NCI-H2107 treated with DMSO at 0.1 percent for 48 hours (cell line): ENCODE measurements around the gene MIPOL1.
A peak's percentile ranks its signal among the peaks of the same experiment; 100 is the strongest.
"Not testable (repeated sequence)": the region's sequence is repeated elsewhere in the genome, so short reads cannot be mapped to it uniquely, and the experiment has no call there.

Source experiments
- DNase-seq: peaks from one replicate; lab custom pipeline; 2025; ENCODE audit not compliant: unreplicated experiment; lab: John Stamatoyannopoulos, UW

MIPOL1 gene

GRCh38 chr14:37384870-37385596, 187.3 kb downstream of the MIPOL1 start:
- DNase-seq = peak; percentile 90

DNA sequence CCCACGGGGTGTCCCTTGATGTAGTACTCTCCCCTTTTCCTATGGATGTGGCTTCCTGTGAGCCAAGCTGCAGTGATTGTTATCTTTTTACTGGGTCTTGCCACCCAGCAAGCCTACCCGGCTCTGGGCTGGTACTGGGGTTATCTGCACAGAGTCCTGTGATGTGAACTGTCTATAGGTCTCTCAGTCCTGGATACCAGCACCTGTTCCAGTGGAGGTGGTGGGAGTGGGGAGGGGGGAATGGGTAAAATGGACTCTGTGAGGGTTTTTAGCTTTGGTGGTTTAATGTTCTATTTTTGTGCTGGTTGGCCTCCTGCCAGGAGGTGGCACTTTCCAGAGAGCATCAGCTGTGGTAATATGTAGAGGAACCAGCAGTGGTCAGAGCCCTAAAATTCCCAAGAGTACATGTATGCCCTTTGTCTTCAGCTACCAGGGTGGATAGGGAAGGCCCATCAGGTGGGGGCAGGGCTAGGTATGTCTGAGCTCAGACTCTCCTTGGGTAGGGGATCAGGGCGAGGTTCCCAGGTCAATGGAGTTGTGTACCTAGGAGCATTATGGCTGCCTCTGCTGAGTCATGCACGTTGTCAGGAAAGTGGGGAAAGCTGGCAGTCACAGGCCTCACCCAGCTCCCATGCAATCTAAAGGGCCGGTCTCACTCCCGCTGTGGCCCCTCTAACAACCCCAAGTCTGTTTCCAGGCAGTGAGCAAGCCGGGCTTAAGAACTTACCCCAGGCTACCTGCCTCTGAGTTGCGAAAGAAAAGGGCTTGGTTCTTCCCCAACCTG, 199.6 kb downstream of the MIPOL1 start:
- not testable (repeated sequence) for DNase-seq

DNA sequence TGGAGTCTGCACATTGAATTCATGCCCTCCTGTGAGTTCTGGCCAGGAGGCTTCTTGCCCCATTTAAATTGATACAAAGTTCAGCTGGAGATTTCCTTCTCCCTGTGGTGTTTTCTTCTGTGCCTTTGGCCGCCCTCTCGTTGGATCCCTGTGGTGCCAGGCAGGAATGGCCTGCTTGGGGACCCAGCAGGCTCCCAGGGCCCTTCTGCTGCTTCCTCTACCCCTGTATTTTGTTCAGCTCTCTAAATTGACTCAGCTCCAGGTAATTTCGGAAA, 200.1 kb downstream of the MIPOL1 start:
- no peak for DNase-seq

DNA sequence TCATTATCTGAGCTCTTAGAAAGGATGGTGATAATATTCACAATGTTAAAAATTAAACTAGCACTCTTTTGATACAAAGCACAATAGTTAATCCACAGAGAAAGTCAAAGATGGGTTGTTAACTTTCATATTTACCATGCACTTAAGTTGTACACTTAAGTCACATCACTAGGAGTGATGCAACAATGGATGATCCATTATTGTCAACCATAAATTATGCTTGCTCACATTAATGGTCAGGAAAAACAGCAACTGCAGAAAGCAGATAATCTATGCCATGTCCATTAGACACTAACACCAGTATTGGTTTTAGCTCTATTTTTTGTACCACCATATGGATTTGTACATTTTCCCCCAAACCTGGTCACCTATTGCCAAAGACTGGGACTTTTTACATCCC, 201.8 kb downstream of the MIPOL1 start:
- DNase-seq = no peak

DNA sequence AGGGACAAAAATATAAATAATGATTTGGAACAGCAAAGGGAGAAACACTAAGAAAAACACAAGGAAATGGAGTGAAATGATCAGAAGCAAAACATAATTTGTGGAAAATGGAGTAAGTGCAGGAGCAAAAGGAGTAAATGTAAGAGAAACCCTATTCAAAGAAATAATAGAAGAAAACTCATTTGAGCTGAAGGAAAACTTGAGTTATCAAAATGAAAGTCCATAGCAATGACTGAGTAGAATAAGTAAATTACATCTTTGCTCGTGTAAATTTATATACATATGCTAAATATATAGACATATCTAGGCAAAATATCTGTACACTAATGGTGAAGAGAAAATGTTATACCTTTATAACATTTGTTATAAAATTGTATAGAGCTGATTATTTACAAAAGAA, 203.4 kb downstream of the MIPOL1 start:
- DNase-seq = no peak

DNA sequence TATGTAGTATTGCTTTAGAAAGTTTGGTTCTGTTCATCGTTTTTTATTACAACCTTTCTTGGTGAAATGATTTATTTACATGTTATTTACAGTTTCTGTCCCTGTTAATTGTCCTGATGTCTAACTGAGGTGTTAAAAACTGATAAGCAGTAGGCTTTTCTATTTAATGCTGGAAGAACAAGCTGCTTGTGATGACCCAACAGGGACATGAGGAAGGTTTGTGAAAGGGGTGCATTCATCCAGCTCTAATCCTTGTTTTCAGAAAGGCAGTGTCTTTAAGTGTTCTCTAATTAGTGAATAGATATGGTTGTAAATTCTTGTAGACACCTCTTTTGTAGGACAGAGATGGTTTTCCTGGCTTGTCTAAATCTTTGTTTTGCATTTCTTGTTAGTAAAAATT, 205.9 kb downstream of the MIPOL1 start:
- no peak for DNase-seq

- DNase-seq = no peak
These were observed 208.4 kb downstream of the MIPOL1 start for GRCh38 chr14:37406095-37406494.

GRCh38 chr14:37411079-37411735, 213.5 kb downstream of the MIPOL1 start:
- peak; percentile 33 for DNase-seq

DNA sequence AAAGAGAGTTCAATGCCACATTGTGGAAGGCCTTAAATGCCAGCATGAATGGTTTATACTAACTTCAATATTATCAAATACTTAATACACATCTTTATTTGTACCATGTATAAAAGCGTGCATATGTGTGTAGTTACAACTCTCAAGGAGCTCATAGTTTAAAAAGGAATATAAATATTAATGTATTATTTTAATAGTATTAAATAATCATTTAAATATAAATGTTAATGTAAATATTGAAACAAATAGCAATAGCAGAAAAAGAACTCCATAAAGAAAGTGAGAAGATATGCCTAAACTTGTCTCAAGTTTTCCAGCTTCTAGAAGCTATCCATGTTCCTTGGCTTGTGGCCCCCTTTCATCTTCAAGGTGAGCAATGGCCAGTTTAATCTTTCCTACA, 215.3 kb downstream of the MIPOL1 start:
- DNase-seq = no peak

DNA sequence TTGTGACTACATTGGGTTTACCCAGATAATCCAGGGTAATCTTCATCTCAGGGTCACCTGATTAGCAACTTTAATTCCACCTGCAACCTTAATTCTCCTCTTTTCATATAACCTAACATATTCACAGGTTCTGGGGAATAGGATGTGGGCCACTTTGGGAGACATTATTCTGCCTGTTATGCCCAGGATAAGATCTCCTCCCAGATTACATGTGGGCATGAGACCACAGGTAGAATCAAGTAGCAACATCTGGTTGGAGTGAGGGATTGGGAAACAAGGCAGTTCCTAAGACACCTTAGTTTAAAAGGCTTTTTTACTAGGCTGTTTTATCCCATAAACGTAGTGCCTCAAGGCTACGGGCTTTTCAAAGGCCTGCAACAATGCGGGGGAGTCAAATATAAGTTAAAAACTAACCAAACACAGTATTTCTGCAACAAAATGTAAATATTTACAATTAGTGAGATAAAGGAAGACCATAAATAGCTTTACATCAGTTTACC, 215.8 kb downstream of the MIPOL1 start:
- no peak for DNase-seq

- DNase-seq = no peak
These were observed 218.5 kb downstream of the MIPOL1 start for GRCh38 chr14:37416264-37416663.

DNA sequence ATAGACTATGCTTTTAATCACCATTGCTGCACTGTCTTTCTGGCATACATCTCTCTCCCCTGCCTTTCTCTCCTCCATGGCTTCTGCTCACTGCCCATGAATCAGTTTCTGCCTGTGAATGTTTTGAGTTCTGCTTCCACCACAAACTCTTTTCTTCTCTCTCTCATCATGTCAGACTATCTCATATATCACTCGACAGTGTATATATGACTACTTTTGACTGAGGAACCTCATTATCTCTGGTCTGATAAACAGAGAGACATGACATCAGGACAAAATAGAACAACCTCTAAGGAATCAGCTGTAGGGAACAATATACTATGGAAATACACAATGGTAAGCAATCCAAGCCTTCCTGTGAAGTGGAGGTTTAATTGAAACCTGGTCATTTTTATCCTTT, 219.4 kb downstream of the MIPOL1 start:
- no peak for DNase-seq

- DNase-seq = no peak
These were observed 220.1 kb downstream of the MIPOL1 start for GRCh38 chr14:37417833-37418232.

GRCh38 chr14:37420622-37421021, 222.9 kb downstream of the MIPOL1 start:
- DNase-seq = no peak

DNA sequence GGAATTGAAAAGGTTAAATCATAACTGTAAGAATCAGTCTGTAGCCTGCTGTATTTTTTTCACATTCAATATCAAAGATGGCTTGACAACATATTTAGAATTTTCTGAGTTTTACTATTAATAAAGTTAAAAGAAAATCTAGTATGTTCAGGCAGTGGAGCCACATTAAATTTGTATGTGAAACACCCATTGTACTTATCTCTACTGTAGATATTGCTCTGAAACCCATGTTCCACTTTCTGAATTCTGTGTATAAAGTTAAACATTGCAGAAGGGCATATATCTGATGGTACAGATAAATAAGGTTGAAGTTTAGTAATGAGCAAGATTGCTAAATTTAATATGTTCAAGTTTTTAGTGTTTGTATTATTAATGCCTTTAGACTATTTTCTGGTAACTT, 224.6 kb downstream of the MIPOL1 start:
- DNase-seq = no peak

GRCh38 chr14:37422748-37423147, 225.0 kb downstream of the MIPOL1 start:
- no peak for DNase-seq

DNA sequence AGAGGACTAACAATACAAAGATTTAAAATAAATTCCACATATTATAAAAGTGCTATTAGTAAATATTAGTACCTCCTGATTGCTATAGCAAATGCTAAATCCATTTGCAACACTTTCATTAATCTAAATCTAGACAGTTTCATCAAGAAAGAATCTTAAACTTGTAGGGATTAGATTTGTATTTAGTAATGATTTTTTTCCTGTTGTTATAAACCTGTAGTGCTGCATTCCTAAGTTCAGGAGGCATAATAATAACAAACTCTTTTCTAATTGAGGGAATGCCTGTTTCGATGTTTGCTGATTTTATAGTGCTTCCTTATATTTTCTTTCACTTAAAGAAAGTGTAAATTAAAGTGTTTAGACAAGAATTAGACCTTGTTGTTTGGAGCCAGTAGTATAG, 231.2 kb downstream of the MIPOL1 start:
- DNase-seq = no peak

DNA sequence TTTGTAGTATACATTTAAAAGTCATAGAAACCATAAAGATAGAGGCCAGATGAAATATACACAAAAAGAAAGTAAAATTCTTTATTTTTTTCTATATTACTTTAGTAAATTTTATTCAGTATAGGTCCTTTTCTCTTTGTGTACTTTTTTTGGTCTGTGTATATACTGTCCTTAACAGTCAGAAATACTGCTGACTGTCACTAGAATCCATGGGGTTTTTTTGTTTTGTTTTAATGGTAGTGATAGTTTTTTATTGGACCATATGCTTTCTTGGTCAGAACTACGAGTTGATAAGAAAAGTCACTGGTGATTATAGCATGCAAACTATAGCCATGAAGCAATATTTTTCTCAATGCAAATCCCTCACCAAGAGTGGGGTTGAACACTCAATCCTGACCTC, 231.9 kb downstream of the MIPOL1 start:
- DNase-seq = no peak

GRCh38 chr14:37434867-37435266, 237.1 kb downstream of the MIPOL1 start:
- no peak for DNase-seq

- no peak for DNase-seq
These were observed 238.8 kb downstream of the MIPOL1 start for GRCh38 chr14:37436519-37436918.

DNA sequence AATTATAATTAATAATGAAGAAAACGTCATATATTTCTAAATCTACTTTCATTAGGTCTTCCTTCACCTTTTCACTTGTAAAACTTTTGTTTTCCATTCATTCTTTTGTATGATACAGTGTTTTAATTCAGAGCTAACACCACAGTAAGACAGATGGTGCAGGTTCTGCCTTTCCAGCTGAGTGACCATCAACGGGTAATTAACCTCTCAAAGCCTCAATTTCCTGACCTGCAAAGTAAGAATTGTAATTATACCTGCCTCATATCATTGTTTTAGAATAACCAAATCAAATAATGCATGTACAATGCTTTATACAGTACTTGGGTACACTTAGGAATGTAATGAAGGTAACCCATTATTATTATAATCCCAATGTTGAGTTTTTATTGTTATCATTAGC, 239.8 kb downstream of the MIPOL1 start:
- DNase-seq = no peak

GRCh38 chr14:37438444-37438843, 240.7 kb downstream of the MIPOL1 start:
- no peak for DNase-seq
